Ascending aorta (tissue), 2 donors: Measurements from ENCODE around the gene RNF32. TPM values are rescaled to one million over a fixed set of nuclear protein-coding genes. Genes with fewer than 3 reads are reported as not detected.
"Not testable (repeated sequence)": the region's sequence is repeated elsewhere in the genome, so short reads cannot be mapped to it uniquely, and the experiment has no call there.

ENCODE experiments used
- DNase-seq, 2 donors: peaks; one replicate each; pipeline ENCODE4 v3.0.0-alpha.2; 2019; ENCODE audit warnings: low spot score in 2 of 2
- H3K27ac ChIP-seq, 2 donors: fragments of 200-600 bp; sonication (generic); one replicate each; pipeline ENCODE4 v1.5.1; 2016 to 2017; ENCODE audit warnings: mild to moderate bottlenecking in 1 of 2
- H3K27me3 ChIP-seq: fragments of 200-600 bp; sonication (generic); one replicate; pipeline ENCODE4 v1.5.1; 2017
- H3K36me3 ChIP-seq, 2 donors: fragments of 200-600 bp; sonication (generic); one replicate each; pipeline ENCODE4 v1.5.1; 2016
- H3K4me1 ChIP-seq, 2 donors: fragments of 200-600 bp; sonication (generic); one replicate each; pipeline ENCODE4 v1.5.1; 2016 to 2017; ENCODE audit warnings: mild to moderate bottlenecking in 1 of 2
- H3K4me3 ChIP-seq, 2 donors: fragments of 200-600 bp; sonication (generic); one replicate each; pipeline ENCODE4 v1.5.1; 2016 to 2017; ENCODE audit warnings: mild to moderate bottlenecking in 1 of 2
- H3K9me3 ChIP-seq, 2 donors: fragments of 200-600 bp; sonication (generic); one replicate each; pipeline ENCODE4 v1.5.1; 2016
- CTCF ChIP-seq, 3 experiments: fragments of 200-600 bp in 2 of 3; fragments of 450-650 bp in 1 of 3; sonication (generic) in 2 of 3; IDR thresholded peaks; one replicate each; pipeline ENCODE4 v1.5.1; 2016 to 2019; ENCODE audit warnings: antibody characterized with exemption in 3 of 3, mild to moderate bottlenecking in 1 of 3, moderate library complexity in 1 of 3
- intact Hi-C: fragments of 100-400 bp; cut with DNase I; formaldehyde crosslinking; loops from one replicate; pipeline ENCODE4 v1.15.1; 2023
- total RNA-seq: library from RNA; depleted of rRNA; stranded (reverse); fragments of >200 nt; gene quantifications from one replicate; pipeline ENCODE4 v1.1.0, GENCODE V29; 2016

The RNF32 gene
- total RNA-seq, 1 donor from 2014 or later: 0.32 TPM

GRCh38 chr7:156635529-156636385 lies 4.8 kb upstream of the RNF32 start:
- Histone ChIP-seq H3K9me3 (no peaks in the 10 kb centered on the region), H3K27ac (no peak overlapping the region), H3K4me1 (peaks cover 0 to 5% of the 10 kb centered on the region in 2 donors), H3K27me3 (peaks cover 5% of the 10 kb centered on the region), H3K36me3 (no peaks in the 10 kb centered on the region), H3K4me3 (no peak overlapping the region)
- intact Hi-C loops: no loop called here
- no peak for DNase-seq
- TF ChIP-seq CTCF (IDR thresholded peaks at IDR 0.05): no peak

- intact Hi-C loops, H3K36me3 ChIP-seq, H3K9me3 ChIP-seq, H3K4me1 ChIP-seq, H3K4me3 ChIP-seq, H3K27ac ChIP-seq, DNase-seq, H3K27me3 ChIP-seq: not testable (repeated sequence)
Observed at GRCh38 chr7:156637093-156637492, 3.5 kb upstream of the RNF32 start.

GRCh38 chr7:156638443-156639077 lies 2.0 kb upstream of the RNF32 start:
- no peak for DNase-seq
- peaks cover 5% of the 10 kb centered on the region for H3K27me3 ChIP-seq
- no peak overlapping the region for H3K27ac ChIP-seq
- H3K4me1 ChIP-seq: peaks cover 0 to 7% of the 10 kb centered on the region in 2 donors
- TF ChIP-seq CTCF (IDR thresholded peaks at IDR 0.05): no peak
- intact Hi-C loops: no loop called here
- H3K4me3 ChIP-seq: no peak overlapping the region
- H3K9me3 ChIP-seq: no peaks in the 10 kb centered on the region
- no peaks in the 10 kb centered on the region for H3K36me3 ChIP-seq

GRCh38 chr7:156639426-156640256 lies 933 bp upstream of the RNF32 start:
- Histone ChIP-seq H3K27me3 (peaks cover 5% of the 10 kb centered on the region), H3K27ac (no peak overlapping the region), H3K9me3 (no peaks in the 10 kb centered on the region), H3K4me3 (peak overlapping the region; percentile 71), H3K36me3 (no peaks in the 10 kb centered on the region), H3K4me1 (peaks cover 0 to 7% of the 10 kb centered on the region in 2 donors)
- intact Hi-C loops: no loop called here
- TF ChIP-seq CTCF (IDR thresholded peaks at IDR 0.05): no peak
- no peak for DNase-seq

GRCh38 chr7:156640949-156641485 lies 443 bp downstream of the RNF32 start:
- no peak for DNase-seq
- no peak for TF ChIP-seq CTCF (IDR thresholded peaks at IDR 0.05)

More at GRCh38 chr7:156640949-156641485, 443 bp downstream of the RNF32 start:
- peaks cover 0 to 7% of the 10 kb centered on the region in 2 donors for H3K4me1 ChIP-seq
- H3K36me3 ChIP-seq: no peaks in the 10 kb centered on the region
- H3K9me3 ChIP-seq: no peaks in the 10 kb centered on the region
- H3K27ac ChIP-seq: no peak overlapping the region
- H3K27me3 ChIP-seq: peaks cover 5% of the 10 kb centered on the region
- peak overlapping the region; percentile 71 for H3K4me3 ChIP-seq
- intact Hi-C loops: no loop called here
